GM12864 (cell line): Measurements from ENCODE around the gene TBC1D9.

Experiments
- DNase-seq: peaks from one replicate; pipeline ENCODE4 v3.0.0-alpha.2; 2011; ENCODE audit warnings: low read depth
- H3K4me3 ChIP-seq: 2 replicates; pipeline ENCODE4 v1.5.1; 2011; ENCODE audit warnings: mild to moderate bottlenecking, low read depth, low read length, control low read depth
- CTCF ChIP-seq: IDR thresholded peaks from 2 replicates; pipeline ENCODE4 v1.5.1; 2011; ENCODE audit warnings: low read depth, mild to moderate bottlenecking, moderate library complexity, low read length, control low read depth, inconsistent platforms; ENCODE audit errors: missing control alignments

Gene TBC1D9

GRCh38 chr4:140579278-140579677 lies 176.9 kb downstream of the TBC1D9 start:
- DNase-seq, result no peak
- no peak for TF ChIP-seq CTCF
- no peak overlapping the region for H3K4me3 ChIP-seq

- no peak overlapping the region for H3K4me3 ChIP-seq
- no peak for TF ChIP-seq CTCF
- DNase-seq, result no peak
Measured at GRCh38 chr4:140575489-140575888, 180.7 kb downstream of the TBC1D9 start.

- H3K4me3 ChIP-seq, result no peak overlapping the region
- TF ChIP-seq CTCF, result no peak
- DNase-seq, result no peak
Measured at GRCh38 chr4:140571620-140572019, 184.6 kb downstream of the TBC1D9 start.
